ENCODE results near the gene GPSM3. TPM values are rescaled to one million over a fixed set of nuclear protein-coding genes. Genes with fewer than 3 reads are reported as not detected.

The GPSM3 gene
- polyA plus RNA-seq, 1 donor (not counting 4 experiments of a cell fraction or from before 2014, with no cell fraction given) = 3.6 TPM

DNA sequence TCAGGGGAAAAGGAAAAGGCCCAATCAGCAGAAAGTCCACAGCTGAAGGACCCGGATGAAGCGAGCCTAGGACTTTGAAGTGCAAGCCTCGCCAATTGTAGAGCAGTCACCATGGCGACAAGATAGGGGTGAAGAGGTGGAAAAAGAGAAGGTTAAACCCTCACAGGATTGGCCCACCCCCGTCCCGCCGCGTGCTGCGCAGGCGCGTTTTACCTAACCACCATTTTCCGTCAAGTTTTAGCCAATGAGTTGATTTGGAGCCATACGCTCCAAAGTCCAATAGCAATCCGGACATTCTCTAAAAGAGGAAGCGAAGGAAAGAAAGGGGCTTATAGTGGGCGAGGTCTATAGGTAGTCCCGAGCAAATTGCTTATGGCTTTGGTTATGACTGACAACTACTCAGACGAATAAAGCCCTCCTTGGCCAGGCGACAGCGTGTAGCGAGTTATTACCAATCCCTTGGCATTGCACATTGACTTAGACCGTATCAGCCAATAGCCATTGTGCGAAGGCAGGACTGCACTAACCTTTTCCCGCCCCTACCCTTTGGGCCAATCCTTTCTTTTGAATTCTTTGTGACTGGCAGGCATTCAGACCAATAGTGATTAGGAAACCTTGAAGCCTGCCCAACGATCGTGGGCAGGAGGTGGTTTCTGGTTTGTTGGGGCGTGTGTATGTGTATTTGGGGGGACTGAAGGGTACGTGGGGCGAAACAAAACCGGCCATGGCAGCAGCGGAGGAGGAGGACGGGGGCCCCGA is 14.5 kb downstream of the GPSM3 start, which contains the start of gene RNF5:
Gene RNF5 (plus strand): TSS at position 618 of the 759 bp plus-strand sequence. CDS start 107 bp downstream, at position 725.
- H3K27ac ChIP-seq (ENCODE audit: control insufficient read depth, insufficient read depth, low read length) = peak within 1 kb of the TSS; percentile 97
- no peaks in the 10 kb centered on the region for H3K27me3 ChIP-seq (ENCODE audit: control insufficient read depth, extremely low read depth, insufficient read depth, low read length)
- TF ChIP-seq, protein P1, sequence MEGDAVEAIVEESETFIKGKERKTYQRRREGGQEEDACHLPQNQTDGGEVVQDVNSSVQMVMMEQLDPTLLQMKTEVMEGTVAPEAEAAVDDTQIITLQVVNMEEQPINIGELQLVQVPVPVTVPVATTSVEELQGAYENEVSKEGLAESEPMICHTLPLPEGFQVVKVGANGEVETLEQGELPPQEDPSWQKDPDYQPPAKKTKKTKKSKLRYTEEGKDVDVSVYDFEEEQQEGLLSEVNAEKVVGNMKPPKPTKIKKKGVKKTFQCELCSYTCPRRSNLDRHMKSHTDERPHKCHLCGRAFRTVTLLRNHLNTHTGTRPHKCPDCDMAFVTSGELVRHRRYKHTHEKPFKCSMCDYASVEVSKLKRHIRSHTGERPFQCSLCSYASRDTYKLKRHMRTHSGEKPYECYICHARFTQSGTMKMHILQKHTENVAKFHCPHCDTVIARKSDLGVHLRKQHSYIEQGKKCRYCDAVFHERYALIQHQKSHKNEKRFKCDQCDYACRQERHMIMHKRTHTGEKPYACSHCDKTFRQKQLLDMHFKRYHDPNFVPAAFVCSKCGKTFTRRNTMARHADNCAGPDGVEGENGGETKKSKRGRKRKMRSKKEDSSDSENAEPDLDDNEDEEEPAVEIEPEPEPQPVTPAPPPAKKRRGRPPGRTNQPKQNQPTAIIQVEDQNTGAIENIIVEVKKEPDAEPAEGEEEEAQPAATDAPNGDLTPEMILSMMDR (optimal IDR thresholded peaks at IDR 0.05 in 1 of 3, IDR thresholded peaks at IDR 0.05 in 1 of 3, conservative IDR thresholded peaks at IDR 0.05 in 1 of 3; ENCODE audit: extremely low read depth in 1 of 3, insufficient read depth in 2 of 3, low read length in 3 of 3) = no peak
- TF ChIP-seq EZH2 (IDR thresholded peaks at IDR 0.05; ENCODE audit: low read length) = no peak
- H3K9ac ChIP-seq (ENCODE audit: control insufficient read depth, extremely low read depth, insufficient read depth, low read length) = peak within 1 kb of the TSS; percentile 90
- H3K9me3 ChIP-seq (ENCODE audit: control insufficient read depth, low read depth, low read length) = no peaks in the 10 kb centered on the region
- H4K20me1 ChIP-seq (ENCODE audit: control insufficient read depth, extremely low read depth, insufficient read depth, low read length) = no peaks in the 10 kb centered on the region
- H3K79me2 ChIP-seq (ENCODE audit: control insufficient read depth, insufficient read depth, low read length) = peaks cover 27% of the 10 kb centered on the region
- peak within 1 kb of the TSS; percentile 87 to 95 (median 90) for H3K4me3 ChIP-seq (ENCODE audit: control insufficient read depth in 2 of 3, extremely low read depth in 1 of 3, insufficient read depth in 2 of 3, low read depth in 1 of 3, low read length in 3 of 3)
- DNase-seq (ENCODE audit: low read depth, low spot score) = peak; percentile 97
- peaks cover 40% of the 10 kb centered on the region for H3K4me1 ChIP-seq (ENCODE audit: control insufficient read depth, extremely low read depth, insufficient read depth, low read length)
- peak within 1 kb of the TSS; percentile 78 for H2AFZ ChIP-seq (ENCODE audit: control insufficient read depth, low read length)
- peaks cover 6 to 10% of the 10 kb centered on the region in 2 experiments for H3K36me3 ChIP-seq (ENCODE audit: control insufficient read depth in 2 of 2, extremely low read depth in 1 of 2, insufficient read depth in 2 of 2, low read length in 2 of 2)
- peak; percentile 66 for FAIRE-seq
- dilution Hi-C loops (cut with MboI; ENCODE audit: extremely low pct_ligation_motif_present, low sequenced_read_pairs) = no loop called here
- H3K4me2 ChIP-seq (ENCODE audit: control insufficient read depth, extremely low read depth, insufficient read depth, low read depth, low read length) = peak within 1 kb of the TSS; percentile 93
- no peaks in the 10 kb centered on the region for H3K9me1 ChIP-seq (ENCODE audit: control insufficient read depth, extremely low read depth, insufficient read depth, low read length)

DNA sequence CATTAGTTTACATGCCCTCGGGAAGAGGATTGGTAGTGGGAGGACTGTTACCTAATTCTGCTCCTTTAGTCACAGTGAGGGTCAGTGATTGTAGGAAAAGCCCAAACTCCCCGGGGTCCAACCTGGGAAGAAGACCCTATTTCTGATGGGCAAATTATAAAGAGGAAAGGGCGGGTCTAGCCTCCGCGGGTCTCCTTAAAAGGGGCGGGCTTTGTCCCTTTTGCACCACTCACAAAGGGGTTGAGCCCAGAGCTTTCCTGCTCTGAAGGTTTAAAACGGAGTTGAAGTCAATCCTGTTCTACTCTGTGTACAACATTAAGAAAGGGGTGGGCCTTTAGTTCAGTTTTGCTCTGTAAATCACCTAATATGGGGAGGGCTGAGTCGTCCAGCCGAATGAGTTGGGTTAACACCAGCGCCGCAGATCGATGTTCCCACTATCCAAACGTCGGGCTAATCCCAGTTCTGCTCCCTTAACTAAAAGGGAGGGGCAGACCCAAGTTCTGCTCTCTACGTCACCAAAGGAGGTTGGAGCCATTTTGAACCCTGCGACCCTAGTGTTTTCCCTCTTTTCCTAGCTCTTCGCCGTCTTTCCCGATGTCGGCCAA is 15.2 kb downstream of the GPSM3 start:
- peak overlapping the region; percentile 72 for H2AFZ ChIP-seq (ENCODE audit: control insufficient read depth, low read length)
- H3K36me3 ChIP-seq (ENCODE audit: control insufficient read depth in 2 of 2, extremely low read depth in 1 of 2, insufficient read depth in 2 of 2, low read length in 2 of 2) = peaks cover 3 to 10% of the 10 kb centered on the region in 2 experiments
- no peaks in the 10 kb centered on the region for H4K20me1 ChIP-seq (ENCODE audit: control insufficient read depth, extremely low read depth, insufficient read depth, low read length)
- dilution Hi-C loops (cut with MboI; ENCODE audit: extremely low pct_ligation_motif_present, low sequenced_read_pairs) = no loop called here
- H3K9me3 ChIP-seq (ENCODE audit: control insufficient read depth, low read depth, low read length) = no peaks in the 10 kb centered on the region
- no peaks in the 10 kb centered on the region for H3K9me1 ChIP-seq (ENCODE audit: control insufficient read depth, extremely low read depth, insufficient read depth, low read length)
- DNase-seq (ENCODE audit: low read depth, low spot score) (no peak), FAIRE-seq (no peak)
- H3K27me3 ChIP-seq (ENCODE audit: control insufficient read depth, extremely low read depth, insufficient read depth, low read length) = no peaks in the 10 kb centered on the region
- H3K27ac ChIP-seq (ENCODE audit: control insufficient read depth, insufficient read depth, low read length) = peak overlapping the region; percentile 97
- H3K4me2 ChIP-seq (ENCODE audit: control insufficient read depth, extremely low read depth, insufficient read depth, low read depth, low read length) = peak overlapping the region; percentile 93
- H3K9ac ChIP-seq (ENCODE audit: control insufficient read depth, extremely low read depth, insufficient read depth, low read length) = peak overlapping the region; percentile 90
- H3K4me1 ChIP-seq (ENCODE audit: control insufficient read depth, extremely low read depth, insufficient read depth, low read length) = peaks cover 47% of the 10 kb centered on the region
- H3K79me2 ChIP-seq (ENCODE audit: control insufficient read depth, insufficient read depth, low read length) = peaks cover 30% of the 10 kb centered on the region
- TF ChIP-seq, protein P1 (optimal IDR thresholded peaks at IDR 0.05 in 1 of 3, IDR thresholded peaks at IDR 0.05 in 1 of 3, conservative IDR thresholded peaks at IDR 0.05 in 1 of 3; ENCODE audit: extremely low read depth in 1 of 3, insufficient read depth in 2 of 3, low read length in 3 of 3) = no peak
- TF ChIP-seq EZH2 (IDR thresholded peaks at IDR 0.05; ENCODE audit: low read length) = no peak
- peak overlapping the region; percentile 76 to 95 (median 87) for H3K4me3 ChIP-seq (ENCODE audit: control insufficient read depth in 2 of 3, extremely low read depth in 1 of 3, insufficient read depth in 2 of 3, low read depth in 1 of 3, low read length in 3 of 3)
